Lower lobe of right lung (tissue), 2 donors: ENCODE data around the gene RASSF10. TPM values are rescaled to one million over a fixed set of nuclear protein-coding genes. Genes with fewer than 3 reads are reported as not detected.

Source experiments
- ATAC-seq, 2 donors: fragments of 200-7000 bp; cut with Tn5 transposase; one replicate each; pipeline ENCODE4 v1.9.1; 2020 to 2022; ENCODE audit warnings: mild to moderate bottlenecking in 2 of 2, moderate library complexity in 2 of 2
- DNase-seq: peaks from one replicate; pipeline ENCODE4 v3.0.0-alpha.2; 2020
- H3K27ac ChIP-seq: fragments of 200-600 bp; one replicate; pipeline ENCODE4 v1.8.0; 2022
- H3K27me3 ChIP-seq: fragments of 200-600 bp; one replicate; pipeline ENCODE4 v1.8.0; 2022; ENCODE audit warnings: low read depth
- H3K36me3 ChIP-seq: fragments of 200-600 bp; one replicate; pipeline ENCODE4 v1.8.0; 2022; ENCODE audit warnings: mild to moderate bottlenecking
- H3K4me1 ChIP-seq: fragments of 200-600 bp; one replicate; pipeline ENCODE4 v1.8.0; 2022
- H3K4me3 ChIP-seq: fragments of 200-600 bp; one replicate; pipeline ENCODE4 v1.8.0; 2022; ENCODE audit warnings: mild to moderate bottlenecking
- H3K9me3 ChIP-seq: fragments of 200-600 bp; one replicate; pipeline ENCODE4 v1.8.0; 2022
- intact Hi-C: fragments of 100-400 bp; cut with DNase I; formaldehyde crosslinking; loops from one replicate; pipeline ENCODE4 v1.11.0; 2022
- total RNA-seq: library from RNA; stranded (reverse); fragmentation: NEBNext Ultra II Directional; extraction: Animal tissue kit (Norgen Biotek cat#: 25700); gene quantifications from one replicate; pipeline ENCODE4 v1.2.1, GENCODE V29; 2021
- TF ChIP-seq, protein P1 (sequence below): fragments of 200-600 bp; IDR thresholded peaks from one replicate; pipeline ENCODE4 v1.8.0; 2022; ENCODE audit warnings: antibody characterized with exemption, mild to moderate bottlenecking
- donor health status: DM: no; HTN: yes; CAD: no; lungs with severe emphysema.

Gene RASSF10
- total RNA-seq, 1 donor from 2014 or later, result 4.3 TPM

GRCh38 chr11:12973528-12974181 is 35.5 kb upstream of the RASSF10 start:
- Histone ChIP-seq H3K4me1 (no peaks in the 10 kb centered on the region), H3K27ac (no peak overlapping the region), H3K36me3 (no peaks in the 10 kb centered on the region), H3K4me3 (no peak overlapping the region), H3K27me3 (no peaks in the 10 kb centered on the region), H3K9me3 (no peaks in the 10 kb centered on the region)
- intact Hi-C loops, result no loop called here
- TF ChIP-seq, protein P1, sequence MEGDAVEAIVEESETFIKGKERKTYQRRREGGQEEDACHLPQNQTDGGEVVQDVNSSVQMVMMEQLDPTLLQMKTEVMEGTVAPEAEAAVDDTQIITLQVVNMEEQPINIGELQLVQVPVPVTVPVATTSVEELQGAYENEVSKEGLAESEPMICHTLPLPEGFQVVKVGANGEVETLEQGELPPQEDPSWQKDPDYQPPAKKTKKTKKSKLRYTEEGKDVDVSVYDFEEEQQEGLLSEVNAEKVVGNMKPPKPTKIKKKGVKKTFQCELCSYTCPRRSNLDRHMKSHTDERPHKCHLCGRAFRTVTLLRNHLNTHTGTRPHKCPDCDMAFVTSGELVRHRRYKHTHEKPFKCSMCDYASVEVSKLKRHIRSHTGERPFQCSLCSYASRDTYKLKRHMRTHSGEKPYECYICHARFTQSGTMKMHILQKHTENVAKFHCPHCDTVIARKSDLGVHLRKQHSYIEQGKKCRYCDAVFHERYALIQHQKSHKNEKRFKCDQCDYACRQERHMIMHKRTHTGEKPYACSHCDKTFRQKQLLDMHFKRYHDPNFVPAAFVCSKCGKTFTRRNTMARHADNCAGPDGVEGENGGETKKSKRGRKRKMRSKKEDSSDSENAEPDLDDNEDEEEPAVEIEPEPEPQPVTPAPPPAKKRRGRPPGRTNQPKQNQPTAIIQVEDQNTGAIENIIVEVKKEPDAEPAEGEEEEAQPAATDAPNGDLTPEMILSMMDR, result no peak
- ATAC-seq (no peak), DNase-seq (no peak)

GRCh38 chr11:12975195-12975594 is 33.9 kb upstream of the RASSF10 start:
- H3K9me3 ChIP-seq, result no peaks in the 10 kb centered on the region
- no peaks in the 10 kb centered on the region for H3K4me1 ChIP-seq
- DNase-seq (no peak), ATAC-seq (no peak)
- intact Hi-C loops, result no loop called here
- H3K4me3 ChIP-seq, result no peak overlapping the region
- TF ChIP-seq, protein P1, result no peak
- no peaks in the 10 kb centered on the region for H3K36me3 ChIP-seq
- H3K27me3 ChIP-seq, result no peaks in the 10 kb centered on the region
- H3K27ac ChIP-seq, result no peak overlapping the region

DNA sequence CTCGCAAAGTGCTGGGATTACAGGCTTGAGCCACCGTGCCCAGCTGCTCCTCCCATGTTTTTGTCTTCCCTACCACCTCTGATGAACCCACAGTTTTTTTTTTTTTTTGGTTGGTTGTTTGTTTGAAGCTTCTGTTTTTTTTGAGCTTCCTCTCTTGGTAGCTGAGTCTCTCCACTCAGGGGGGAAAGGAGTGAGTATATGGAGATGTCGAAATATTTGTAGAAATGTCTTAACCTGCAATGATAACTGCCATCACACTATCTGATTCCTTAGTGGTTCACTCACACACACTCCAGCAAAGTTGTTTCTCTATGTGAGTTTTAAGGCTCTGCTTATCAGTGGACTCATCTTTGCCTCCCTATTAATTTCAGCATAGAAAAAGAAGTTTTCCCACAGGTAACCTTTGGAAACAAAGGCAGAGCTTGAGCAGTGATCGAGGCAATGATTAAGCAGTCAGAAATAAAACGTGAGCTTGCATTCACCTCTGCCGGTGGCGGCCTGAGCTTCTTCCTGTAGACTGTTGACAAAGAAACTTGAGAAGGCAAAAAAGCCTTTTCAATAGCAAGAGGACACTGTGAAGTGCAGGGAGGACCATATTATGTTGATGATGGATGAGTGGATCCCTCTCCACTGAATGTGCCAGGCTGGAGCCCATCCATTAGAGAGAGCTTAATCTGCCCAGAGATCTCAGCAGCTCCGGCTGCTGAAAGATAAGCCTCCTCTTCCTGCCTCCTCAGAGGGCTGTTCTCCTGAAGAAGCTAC is 29.0 kb upstream of the RASSF10 start:
- intact Hi-C loops, result no loop called here
- H3K36me3 ChIP-seq, result no peaks in the 10 kb centered on the region
- H3K27ac ChIP-seq, result no peak overlapping the region
- no peak overlapping the region for H3K4me3 ChIP-seq
- ATAC-seq (no peak), DNase-seq (no peak)
- H3K27me3 ChIP-seq, result no peaks in the 10 kb centered on the region
- TF ChIP-seq, protein P1, result no peak
- H3K9me3 ChIP-seq, result no peaks in the 10 kb centered on the region
- no peaks in the 10 kb centered on the region for H3K4me1 ChIP-seq

GRCh38 chr11:12981676-12982522 is 27.2 kb upstream of the RASSF10 start:
- Histone ChIP-seq H3K4me3 (no peak overlapping the region), H3K27ac (no peak overlapping the region), H3K27me3 (no peaks in the 10 kb centered on the region), H3K36me3 (no peaks in the 10 kb centered on the region), H3K9me3 (no peaks in the 10 kb centered on the region), H3K4me1 (no peaks in the 10 kb centered on the region)
- TF ChIP-seq, protein P1, result no peak
- intact Hi-C loops, result no loop called here
- ATAC-seq (no peak), DNase-seq (no peak)

- Histone ChIP-seq H3K27me3 (peaks cover 7% of the 10 kb centered on the region), H3K27ac (no peak overlapping the region), H3K36me3 (no peaks in the 10 kb centered on the region), H3K4me1 (no peaks in the 10 kb centered on the region), H3K9me3 (no peaks in the 10 kb centered on the region), H3K4me3 (no peak overlapping the region)
- intact Hi-C loops, result no loop called here
- ATAC-seq (no peak), DNase-seq (no peak)
- TF ChIP-seq, protein P1, result no peak
These were observed 25.8 kb upstream of the RASSF10 start for GRCh38 chr11:12983336-12983735.
